PC-3 (cell line): ENCODE results near the gene UPK2. TPM values are rescaled to one million over a fixed set of nuclear protein-coding genes. Genes with fewer than 3 reads are reported as not detected.

Experiments
- ATAC-seq: fragments of 200-7000 bp; cut with Tn5 transposase; 2 replicates; pipeline ENCODE4 v1.9.1; 2020; ENCODE audit warnings: mild to moderate bottlenecking, moderate library complexity
- BruUV-seq: library from RNA; stranded (reverse); fragments of 400-500 nt; replicated peaks from 2 replicates; lab custom pipeline; 2021; lab: Mats Ljungman, UMichigan
- CTCF ChIA-PET: fragments of 300-600 bp; sonication (Branson Sonifier 250); formaldehyde crosslinking; loops from one replicate; lab custom pipeline; 2022; ENCODE audit warnings: antibody characterized with exemption; lab: Charles Lee
- POLR2A ChIA-PET: fragments of 300-600 bp; sonication (Branson Sonifier 250); formaldehyde crosslinking; loops from one replicate; lab custom pipeline; 2022; ENCODE audit warnings: antibody characterized with exemption; ENCODE audit not compliant: unreplicated experiment; lab: Charles Lee
- DNase-seq: peaks from one replicate; pipeline ENCODE4 v3.0.0-alpha.2; 2015
- H2AFZ ChIP-seq: fragments of 300-600 bp; sonication (generic); 2 replicates; pipeline ENCODE4 v1.6.0; 2016; ENCODE audit warnings: antibody characterized with exemption, low read length
- H3F3A ChIP-seq: fragments of 300-600 bp; sonication (generic); one replicate; pipeline ENCODE4 v1.6.0; 2017; ENCODE audit warnings: antibody characterized with exemption, low read length, control low read depth, mild to moderate bottlenecking; ENCODE audit not compliant: unreplicated experiment
- H3K27ac ChIP-seq: fragments of 300-600 bp; sonication (generic); 2 replicates; pipeline ENCODE4 v1.5.1; 2016; ENCODE audit warnings: mild to moderate bottlenecking, low read length
- H3K27me3 ChIP-seq: fragments of 300-600 bp; sonication (generic); 2 replicates; pipeline ENCODE4 v1.6.1; 2016; ENCODE audit warnings: low read length, mixed read lengths
- H3K36me3 ChIP-seq: fragments of 300-600 bp; sonication (generic); 2 replicates; pipeline ENCODE4 v1.6.1; 2016; ENCODE audit warnings: low read depth, mixed run types, low read length, mixed read lengths
- H3K4me1 ChIP-seq: fragments of 300-600 bp; sonication (generic); 2 replicates; pipeline ENCODE4 v1.5.1; 2016; ENCODE audit warnings: low read length; ENCODE audit not compliant: insufficient read depth
- H3K4me2 ChIP-seq: fragments of 300-600 bp; sonication (generic); 2 replicates; pipeline ENCODE4 v1.6.0; 2016; ENCODE audit warnings: low read length
- H3K4me3 ChIP-seq: fragments of 300-600 bp; sonication (generic); 2 replicates; pipeline ENCODE4 v1.5.1; 2016; ENCODE audit warnings: mild to moderate bottlenecking, low read length, mixed read lengths
- H3K79me2 ChIP-seq: fragments of 300-600 bp; sonication (generic); 2 replicates; pipeline ENCODE4 v1.6.1; 2017; ENCODE audit warnings: low read length, mixed read lengths
- H3K9ac ChIP-seq: fragments of 300-600 bp; sonication (generic); 2 replicates; pipeline ENCODE4 v1.6.0; 2016; ENCODE audit warnings: mild to moderate bottlenecking, low read length
- H3K9me2 ChIP-seq: fragments of 300-600 bp; sonication (generic); replicated peaks from 2 replicates; pipeline ENCODE4 v1.6.1; 2016; ENCODE audit warnings: mixed run types, low read length, mixed read lengths
- H3K9me3 ChIP-seq: fragments of 300-600 bp; sonication (generic); 2 replicates; pipeline ENCODE4 v1.6.1; 2016; ENCODE audit warnings: low read length, mixed read lengths
- H4K20me1 ChIP-seq: fragments of 300-600 bp; sonication (generic); 2 replicates; pipeline ENCODE4 v1.6.1; 2016; ENCODE audit warnings: low read length, mixed read lengths
- EZH2 ChIP-seq: fragments of 300-600 bp; sonication (generic); IDR thresholded peaks from one replicate; pipeline ENCODE4 v1.6.1; 2017; ENCODE audit warnings: antibody characterized with exemption, mild to moderate bottlenecking, low read length; ENCODE audit not compliant: unreplicated experiment
- EZH2phosphoT487 ChIP-seq: fragments of 300-600 bp; sonication (generic); IDR thresholded peaks from 2 replicates; pipeline ENCODE4 v1.6.1; 2018; ENCODE audit warnings: mild to moderate bottlenecking, antibody characterized with exemption, low read length, borderline replicate concordance
- intact Hi-C: fragments of 100-400 bp; cut with micrococcal nuclease; formaldehyde crosslinking; loops from 2 replicates; pipeline ENCODE4 v1.9.0; 2023
- total RNA-seq: library from RNA; depleted of rRNA; stranded (reverse); fragments of >200 nt; gene quantifications from 2 replicates; pipeline ENCODE4 v1.2.3, GENCODE V29; 2014
- TF ChIP-seq, protein P1 (sequence below): fragments of 300-600 bp; sonication (generic); conservative IDR thresholded peaks from 2 replicates; pipeline ENCODE4 v1.5.1; 2017; ENCODE audit warnings: antibody characterized with exemption, low read depth, mild to moderate bottlenecking, low read length

Gene UPK2
- total RNA-seq, 1 experiment from 2014 or later, result 0.44 TPM

DNA sequence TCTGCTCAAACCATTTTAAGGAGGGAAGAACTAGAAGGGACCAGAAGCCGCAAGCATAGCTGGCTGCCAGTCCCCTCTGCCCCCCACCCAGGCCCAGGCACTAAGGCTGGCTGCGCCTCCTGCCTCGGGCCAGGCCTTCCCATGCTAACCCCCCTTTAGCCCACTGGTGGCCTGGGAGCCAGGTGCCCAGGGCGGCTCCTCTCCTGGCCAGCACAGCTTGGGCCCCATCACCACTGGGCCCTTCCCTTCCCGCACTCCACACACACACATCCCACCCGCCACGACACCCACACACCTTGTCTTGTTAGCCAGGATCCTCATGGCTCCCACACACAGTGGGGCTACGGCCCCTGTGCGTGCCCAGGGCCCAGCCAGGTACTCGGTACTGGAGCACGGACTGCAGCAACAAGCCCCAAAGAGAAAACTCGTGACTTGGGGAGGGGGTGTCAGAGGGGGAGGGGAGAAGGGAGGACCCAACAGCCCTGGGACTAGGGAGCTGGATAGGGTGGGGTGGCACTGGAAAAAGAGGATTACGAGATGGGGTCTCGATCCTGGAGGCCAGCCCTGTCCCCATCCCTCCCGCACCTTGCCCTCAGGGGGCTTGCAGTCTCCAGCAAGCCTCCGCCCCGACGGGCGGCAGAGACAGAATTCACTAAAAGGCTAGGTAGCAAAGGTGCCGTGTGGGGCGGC is 46.3 kb upstream of the UPK2 start:
- TSS peak; percentile 65 for BruUV-seq
- peaks cover 67% of the 10 kb centered on the region for H3K4me1 ChIP-seq
- H3K4me2 ChIP-seq, result peak overlapping the region; percentile 83
- ATAC-seq (no peak), DNase-seq (no peak)
- peaks cover 7% of the 10 kb centered on the region for H3F3A ChIP-seq
- intact Hi-C loops, result no loop called here
- H3K79me2 ChIP-seq, result peaks cover 83% of the 10 kb centered on the region
- ChIA-PET CTCF (interaction anchor here (0.7 to 4.7 kb wide), 4 partner anchors 16 to 24 kb away, joined by 3 to 23 read pairs (median 4); partner anchors contain the start of gene BCL9L), POLR2A (interaction anchor here (0.7 to 1.5 kb wide), 4 partner anchors 13 to 273 kb away, joined by 4 to 16 read pairs (median 7); partner anchors contain the start of gene BCL9L)
- H3K9me3 ChIP-seq, result no peaks in the 10 kb centered on the region
- peaks cover 20% of the 10 kb centered on the region for H3K36me3 ChIP-seq
- H3K9ac ChIP-seq, result peak overlapping the region; percentile 69
- H2AFZ ChIP-seq, result no peak overlapping the region
- H4K20me1 ChIP-seq, result no peaks in the 10 kb centered on the region
- peak overlapping the region; percentile 61 for H3K4me3 ChIP-seq
- TF ChIP-seq EZH2, result no peak
- TF ChIP-seq EZH2phosphoT487, result no peak
- TF ChIP-seq, protein P1, sequence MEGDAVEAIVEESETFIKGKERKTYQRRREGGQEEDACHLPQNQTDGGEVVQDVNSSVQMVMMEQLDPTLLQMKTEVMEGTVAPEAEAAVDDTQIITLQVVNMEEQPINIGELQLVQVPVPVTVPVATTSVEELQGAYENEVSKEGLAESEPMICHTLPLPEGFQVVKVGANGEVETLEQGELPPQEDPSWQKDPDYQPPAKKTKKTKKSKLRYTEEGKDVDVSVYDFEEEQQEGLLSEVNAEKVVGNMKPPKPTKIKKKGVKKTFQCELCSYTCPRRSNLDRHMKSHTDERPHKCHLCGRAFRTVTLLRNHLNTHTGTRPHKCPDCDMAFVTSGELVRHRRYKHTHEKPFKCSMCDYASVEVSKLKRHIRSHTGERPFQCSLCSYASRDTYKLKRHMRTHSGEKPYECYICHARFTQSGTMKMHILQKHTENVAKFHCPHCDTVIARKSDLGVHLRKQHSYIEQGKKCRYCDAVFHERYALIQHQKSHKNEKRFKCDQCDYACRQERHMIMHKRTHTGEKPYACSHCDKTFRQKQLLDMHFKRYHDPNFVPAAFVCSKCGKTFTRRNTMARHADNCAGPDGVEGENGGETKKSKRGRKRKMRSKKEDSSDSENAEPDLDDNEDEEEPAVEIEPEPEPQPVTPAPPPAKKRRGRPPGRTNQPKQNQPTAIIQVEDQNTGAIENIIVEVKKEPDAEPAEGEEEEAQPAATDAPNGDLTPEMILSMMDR, result no peak
- H3K27ac ChIP-seq, result peak overlapping the region; percentile 97
- no peaks in the 10 kb centered on the region for H3K27me3 ChIP-seq
- no peaks in the 10 kb centered on the region for H3K9me2 ChIP-seq

DNA sequence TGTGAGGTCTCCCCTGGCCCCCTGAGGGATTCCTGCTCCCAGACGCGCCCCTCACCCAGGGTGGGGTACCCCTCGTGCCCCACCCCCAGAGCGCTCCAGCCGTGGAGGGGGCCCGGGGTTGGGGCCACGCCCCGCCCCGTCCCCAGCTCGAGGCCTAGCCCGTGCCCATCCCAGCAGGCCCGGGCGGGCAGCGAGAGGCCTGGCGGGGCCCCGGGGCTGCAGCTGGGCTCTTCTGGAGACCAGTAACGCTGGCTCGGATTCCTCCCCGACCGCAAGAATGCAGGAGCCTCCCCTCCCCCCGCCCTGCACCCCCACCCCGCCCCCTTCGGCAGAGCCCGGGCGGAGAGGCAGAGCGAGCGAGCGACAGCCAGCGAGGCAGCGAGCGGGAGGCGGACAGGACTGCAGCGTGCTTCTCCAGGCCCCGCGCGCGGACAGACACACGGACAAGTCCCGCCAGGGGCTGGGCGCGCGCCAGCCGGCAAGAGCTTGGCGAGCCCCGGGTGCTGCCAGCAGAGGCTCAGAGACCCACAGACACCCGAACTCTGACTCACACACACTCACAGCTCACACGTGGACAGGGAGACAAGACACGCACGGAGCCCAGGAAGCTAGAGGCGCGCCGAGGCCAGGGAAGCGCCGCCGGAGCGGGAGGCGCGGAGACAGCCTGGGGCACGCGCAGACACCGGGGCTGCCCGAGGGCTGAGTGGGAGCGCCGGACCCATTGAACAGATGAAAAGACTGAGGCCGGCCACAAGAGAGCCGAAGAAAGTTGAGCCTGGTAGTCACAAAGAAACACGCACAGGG is 45.6 kb upstream of the UPK2 start:
- CTCF ChIA-PET, result interaction anchor here (1.0 to 4.7 kb wide), 2 partner anchors 15 to 20 kb away, joined by 4 to 23 read pairs; partner anchors contain the start of gene BCL9L
- H3K9ac ChIP-seq, result peak overlapping the region; percentile 79
- H3K27ac ChIP-seq, result peak overlapping the region; percentile 97
- no TSS peak for BruUV-seq
- peak; percentile 23 for ATAC-seq
- no peaks in the 10 kb centered on the region for H3K9me3 ChIP-seq
- no peaks in the 10 kb centered on the region for H3K9me2 ChIP-seq
- no peaks in the 10 kb centered on the region for H3K27me3 ChIP-seq
- POLR2A ChIA-PET, result interaction anchor here (0.6 to 1.5 kb wide), 4 partner anchors 12 to 65 kb away, joined by 4 to 16 read pairs (median 5); no protein-coding TSS in a partner anchor
- intact Hi-C loops, result no loop called here
- TF ChIP-seq, protein P1, result no peak
- TF ChIP-seq EZH2phosphoT487, result peak; percentile 97
- peak overlapping the region; percentile 87 for H3K4me2 ChIP-seq
- peak overlapping the region; percentile 61 for H3K4me3 ChIP-seq
- no peak overlapping the region for H2AFZ ChIP-seq
- DNase-seq, result peak; percentile 93
- peaks cover 74% of the 10 kb centered on the region for H3K4me1 ChIP-seq
- peaks cover 17% of the 10 kb centered on the region; the same call in 1 of the 2 replicates for H3K36me3 ChIP-seq
- H3F3A ChIP-seq, result peaks cover 7% of the 10 kb centered on the region
- no peaks in the 10 kb centered on the region for H4K20me1 ChIP-seq
- H3K79me2 ChIP-seq, result peaks cover 87% of the 10 kb centered on the region
